Tibial nerve (tissue), 4 donors: ENCODE data around the gene ATPAF1. TPM values are rescaled to one million over a fixed set of nuclear protein-coding genes. Genes with fewer than 3 reads are reported as not detected.

Source experiments
- DNase-seq, 2 donors: peaks; one replicate each; pipeline ENCODE4 v3.0.0-alpha.2; 2019; ENCODE audit warnings: low spot score in 2 of 2
- H3K27ac ChIP-seq, 4 donors: fragments of 200-600 bp; sonication (generic) in 3 of 4; one replicate each; pipeline ENCODE4 v1.5.1; 2017 to 2019; ENCODE audit warnings: mild to moderate bottlenecking in 1 of 4
- H3K27me3 ChIP-seq, 2 donors: fragments of 200-600 bp; sonication (generic) in 1 of 2; one replicate each; pipeline versions ENCODE4 v1.5.1 to v1.6.0; 2017 to 2019
- H3K36me3 ChIP-seq, 3 donors: fragments of 200-600 bp; sonication (generic); one replicate each; pipeline ENCODE4 v1.5.1; 2018 to 2019
- H3K4me1 ChIP-seq, 4 donors: fragments of 200-600 bp; sonication (generic) in 3 of 4; one replicate each; pipeline ENCODE4 v1.5.1; 2017 to 2019
- H3K4me3 ChIP-seq, 4 donors: fragments of 200-600 bp; sonication (generic) in 3 of 4; one replicate each; pipeline ENCODE4 v1.5.1; 2017 to 2019; ENCODE audit warnings: mild to moderate bottlenecking in 1 of 4, moderate library complexity in 1 of 4
- H3K9me3 ChIP-seq, 4 donors: fragments of 200-600 bp; sonication (generic) in 3 of 4; one replicate each; pipeline ENCODE4 v1.5.1; 2017 to 2019
- CTCF ChIP-seq, 5 experiments: fragments of 200-600 bp in 3 of 5; fragments of 450-650 bp in 2 of 5; sonication (generic) in 3 of 5; IDR thresholded peaks; one replicate each; pipeline ENCODE4 v1.5.1; 2016 to 2019; ENCODE audit warnings: antibody characterized with exemption in 5 of 5, mild to moderate bottlenecking in 3 of 5, moderate library complexity in 2 of 5
- EP300 ChIP-seq, 2 donors: sonication (generic); formaldehyde crosslinking; IDR thresholded peaks; one replicate each; pipeline ENCODE4 v1.6.1; 2017; ENCODE audit warnings: antibody characterized with exemption in 2 of 2, mild to moderate bottlenecking in 1 of 2
- POLR2A ChIP-seq, 2 donors: fragments of 450-650 bp; IDR thresholded peaks; one replicate each; pipeline ENCODE4 v1.6.1; 2017; ENCODE audit warnings: antibody characterized with exemption in 2 of 2, mild to moderate bottlenecking in 2 of 2, moderate library complexity in 2 of 2
- WGBS, 2 donors: methylation state at CpG; one replicate each; pipeline ENCODE4 v1.1.5; 2018; 5-methylcytosine and 5-hydroxymethylcytosine counted together
- total RNA-seq, 4 donors: library from RNA; depleted of rRNA; stranded (reverse); fragments of >200 nt; gene quantifications; one replicate each; pipeline ENCODE4 v1.1.0, GENCODE V29; 2016

Gene ATPAF1
- total RNA-seq, 4 donors from 2014 or later = 26.3 to 38.5 (median 30.2) TPM

- Histone ChIP-seq H3K36me3 (peaks cover 2 to 71% (median 25%) of the 10 kb centered on the region in 3 donors), H3K27me3 (no peaks in the 10 kb centered on the region), H3K4me1 (peaks cover 0 to 4% (median 0%) of the 10 kb centered on the region in 4 donors), H3K27ac (no peak overlapping the region), H3K9me3 (no peaks in the 10 kb centered on the region), H3K4me3 (no peak overlapping the region)
- DNase-seq = no peak
- TF ChIP-seq POLR2A (IDR thresholded peaks at IDR 0.05) (no peak), EP300 (IDR thresholded peaks at IDR 0.05) (no peak)
- WGBS, 2 donors = 46 to 58% methylated on average over 3 of the region's 3 CpGs
Observed at GRCh38 chr1:46692811-46693770, 24.9 kb upstream of the ATPAF1 start.

- 78 to 79% methylated on average over 6 of the region's 6 CpGs for WGBS, 2 donors
- H3K27ac ChIP-seq = no peak overlapping the region
- no peaks in the 10 kb centered on the region for H3K9me3 ChIP-seq
- H3K27me3 ChIP-seq = no peaks in the 10 kb centered on the region
- no peak for DNase-seq
- H3K4me3 ChIP-seq = no peak overlapping the region
- peaks cover 0 to 13% (median 0%) of the 10 kb centered on the region in 4 donors for H3K4me1 ChIP-seq
- H3K36me3 ChIP-seq = peaks cover 2 to 71% (median 25%) of the 10 kb centered on the region in 3 donors
- no peak for TF ChIP-seq POLR2A (IDR thresholded peaks at IDR 0.05)
- TF ChIP-seq CTCF (IDR thresholded peaks at IDR 0.05) = no peak
- no peak for TF ChIP-seq EP300 (IDR thresholded peaks at IDR 0.05)
Observed at GRCh38 chr1:46691997-46692790, 24.0 kb upstream of the ATPAF1 start.

GRCh38 chr1:46690931-46691421 is 22.8 kb upstream of the ATPAF1 start:
- Histone ChIP-seq H3K4me3 (no peak overlapping the region), H3K27me3 (no peaks in the 10 kb centered on the region), H3K36me3 (peaks cover 2 to 73% (median 25%) of the 10 kb centered on the region in 3 donors), H3K27ac (no peak overlapping the region), H3K4me1 (peaks cover 0 to 16% (median 0%) of the 10 kb centered on the region in 4 donors), H3K9me3 (no peaks in the 10 kb centered on the region)
- no peak for DNase-seq
- TF ChIP-seq CTCF (IDR thresholded peaks at IDR 0.05) (no peak), POLR2A (IDR thresholded peaks at IDR 0.05) (no peak), EP300 (IDR thresholded peaks at IDR 0.05) (no peak)
- 69 to 76% methylated on average over 2 of the region's 2 CpGs for WGBS, 2 donors

- no peak overlapping the region for H3K4me3 ChIP-seq
- no peak for DNase-seq
- H3K4me1 ChIP-seq = peaks cover 0 to 16% (median 0%) of the 10 kb centered on the region in 4 donors
- H3K36me3 ChIP-seq = peaks cover 2 to 73% (median 20%) of the 10 kb centered on the region in 3 donors
- H3K9me3 ChIP-seq = no peaks in the 10 kb centered on the region
- TF ChIP-seq CTCF (IDR thresholded peaks at IDR 0.05) = no peak
- no peak for TF ChIP-seq EP300 (IDR thresholded peaks at IDR 0.05)
- no peak for TF ChIP-seq POLR2A (IDR thresholded peaks at IDR 0.05)
- no peak overlapping the region for H3K27ac ChIP-seq
- 83 to 91% methylated on average over 1 of the region's 1 CpG for WGBS, 2 donors
- H3K27me3 ChIP-seq = no peaks in the 10 kb centered on the region
Observed at GRCh38 chr1:46689897-46690296, 21.7 kb upstream of the ATPAF1 start.

GRCh38 chr1:46689356-46689755 is 21.2 kb upstream of the ATPAF1 start:
- no peak for TF ChIP-seq CTCF (IDR thresholded peaks at IDR 0.05)
- no peak for TF ChIP-seq EP300 (IDR thresholded peaks at IDR 0.05)
- TF ChIP-seq POLR2A (IDR thresholded peaks at IDR 0.05) = no peak
- WGBS, 2 donors = 82 to 92% methylated on average over 2 of the region's 2 CpGs
- Histone ChIP-seq H3K4me3 (no peak overlapping the region), H3K27me3 (no peaks in the 10 kb centered on the region), H3K9me3 (no peaks in the 10 kb centered on the region), H3K36me3 (peaks cover 2 to 74% (median 20%) of the 10 kb centered on the region in 3 donors), H3K27ac (no peak overlapping the region), H3K4me1 (peaks cover 0 to 16% (median 0%) of the 10 kb centered on the region in 4 donors)
- no peak for DNase-seq
